T-helper 2 cell treated with Interferon-gamma antibody and Interleukin-4, amounts not matched to agents 100 ng/mL and 5 ng/mL, for 36 hours (primary cell): ENCODE data around the gene HNF4A. TPM values are rescaled to one million over a fixed set of nuclear protein-coding genes. Genes with fewer than 3 reads are reported as not detected.

Experiments used
- intact Hi-C: fragments of 100-400 bp; cut with micrococcal nuclease; formaldehyde crosslinking; loops from one replicate; pipeline ENCODE4 v1.15.1; 2023
- total RNA-seq: library from RNA; stranded (reverse); gene quantifications from 2 replicates; pipeline ENCODE4 v1.2.3, GENCODE V29; 2022

Gene HNF4A
- total RNA-seq, 1 donor from 2014 or later = not detected

GRCh38 chr20:44423480-44423879 lies 68.0 kb downstream of the HNF4A start:
- intact Hi-C loops = no loop called here

DNA sequence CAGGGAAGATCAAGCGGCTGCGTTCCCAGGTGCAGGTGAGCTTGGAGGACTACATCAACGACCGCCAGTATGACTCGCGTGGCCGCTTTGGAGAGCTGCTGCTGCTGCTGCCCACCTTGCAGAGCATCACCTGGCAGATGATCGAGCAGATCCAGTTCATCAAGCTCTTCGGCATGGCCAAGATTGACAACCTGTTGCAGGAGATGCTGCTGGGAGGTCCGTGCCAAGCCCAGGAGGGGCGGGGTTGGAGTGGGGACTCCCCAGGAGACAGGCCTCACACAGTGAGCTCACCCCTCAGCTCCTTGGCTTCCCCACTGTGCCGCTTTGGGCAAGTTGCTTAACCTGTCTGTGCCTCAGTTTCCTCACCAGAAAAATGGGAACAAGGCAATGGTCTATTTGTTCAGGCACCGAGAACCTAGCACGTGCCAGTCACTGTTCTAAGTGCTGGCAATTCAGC lies 68.6 kb downstream of the HNF4A start:
- intact Hi-C loops = no loop called here

GRCh38 chr20:44425923-44426322 lies 70.4 kb downstream of the HNF4A start:
- intact Hi-C loops = no loop called here

- intact Hi-C loops = no loop called here
Measured at GRCh38 chr20:44426879-44427790, 71.6 kb downstream of the HNF4A start.

DNA sequence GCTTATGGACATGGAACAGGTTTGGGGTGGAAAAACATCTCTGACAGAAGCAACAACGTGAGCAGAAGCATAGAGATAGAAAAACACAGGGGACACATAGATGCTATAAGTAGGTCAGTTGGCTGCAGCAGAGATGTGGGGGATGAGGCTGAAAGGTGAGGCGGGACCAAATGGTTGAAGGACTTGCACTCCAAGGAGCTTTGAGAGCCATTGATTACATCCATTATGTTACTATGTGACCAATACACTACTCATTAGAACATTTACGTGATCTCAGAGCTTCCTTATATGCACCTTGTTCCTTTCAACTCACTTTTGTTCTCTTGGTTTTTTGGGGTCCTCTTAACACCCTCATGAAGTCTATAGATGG lies 72.3 kb downstream of the HNF4A start:
- intact Hi-C loops = no loop called here

DNA sequence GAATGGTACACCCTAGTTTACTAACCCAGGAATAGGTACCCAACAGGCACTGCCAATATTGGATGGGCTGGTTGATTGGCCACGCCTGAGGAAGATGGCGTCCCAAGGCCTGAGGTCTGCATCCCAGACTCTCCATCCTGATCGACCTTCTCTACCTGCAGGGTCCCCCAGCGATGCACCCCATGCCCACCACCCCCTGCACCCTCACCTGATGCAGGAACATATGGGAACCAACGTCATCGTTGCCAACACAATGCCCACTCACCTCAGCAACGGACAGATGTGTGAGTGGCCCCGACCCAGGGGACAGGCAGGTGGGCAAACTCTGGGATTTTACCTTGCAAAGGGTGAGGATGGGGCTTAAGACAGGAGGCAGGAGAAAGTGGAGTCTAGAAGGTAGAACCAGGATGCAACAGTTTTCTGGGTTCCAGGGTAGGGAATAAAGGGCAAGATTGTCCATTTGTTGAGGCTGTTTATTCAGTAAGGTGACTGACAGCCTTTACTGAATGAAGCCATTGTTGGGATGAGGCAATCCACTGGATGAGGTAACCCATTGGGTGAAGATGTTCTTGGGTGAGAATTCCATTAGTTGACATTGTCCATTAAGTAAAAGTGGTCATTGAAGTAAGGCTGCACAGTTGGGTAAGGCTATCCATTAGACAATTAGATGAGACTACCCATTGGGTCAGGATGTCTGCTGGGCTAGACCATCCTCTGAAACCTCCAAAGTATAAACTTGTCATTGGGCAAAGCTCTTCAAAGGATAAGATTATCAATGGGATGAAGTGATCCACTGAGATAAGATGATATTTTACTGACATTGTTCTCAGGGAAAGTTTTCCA lies 72.9 kb downstream of the HNF4A start:
- intact Hi-C loops = no loop called here

DNA sequence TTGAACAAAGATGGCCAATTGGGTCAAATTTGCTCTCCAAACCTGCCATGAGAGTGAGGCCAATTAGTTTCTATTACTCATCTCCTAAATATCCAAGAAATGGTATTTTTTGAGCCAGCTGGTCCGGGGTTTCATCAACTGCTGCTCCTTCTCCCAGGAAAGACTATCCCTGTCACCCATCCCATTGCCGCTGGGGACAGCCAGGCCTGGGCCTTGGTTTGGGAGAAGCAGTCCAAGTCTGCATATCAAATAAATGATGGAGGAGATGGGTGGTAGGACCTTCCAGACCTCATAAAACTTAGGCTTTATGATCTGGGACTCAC lies 73.5 kb downstream of the HNF4A start:
- intact Hi-C loops = no loop called here

DNA sequence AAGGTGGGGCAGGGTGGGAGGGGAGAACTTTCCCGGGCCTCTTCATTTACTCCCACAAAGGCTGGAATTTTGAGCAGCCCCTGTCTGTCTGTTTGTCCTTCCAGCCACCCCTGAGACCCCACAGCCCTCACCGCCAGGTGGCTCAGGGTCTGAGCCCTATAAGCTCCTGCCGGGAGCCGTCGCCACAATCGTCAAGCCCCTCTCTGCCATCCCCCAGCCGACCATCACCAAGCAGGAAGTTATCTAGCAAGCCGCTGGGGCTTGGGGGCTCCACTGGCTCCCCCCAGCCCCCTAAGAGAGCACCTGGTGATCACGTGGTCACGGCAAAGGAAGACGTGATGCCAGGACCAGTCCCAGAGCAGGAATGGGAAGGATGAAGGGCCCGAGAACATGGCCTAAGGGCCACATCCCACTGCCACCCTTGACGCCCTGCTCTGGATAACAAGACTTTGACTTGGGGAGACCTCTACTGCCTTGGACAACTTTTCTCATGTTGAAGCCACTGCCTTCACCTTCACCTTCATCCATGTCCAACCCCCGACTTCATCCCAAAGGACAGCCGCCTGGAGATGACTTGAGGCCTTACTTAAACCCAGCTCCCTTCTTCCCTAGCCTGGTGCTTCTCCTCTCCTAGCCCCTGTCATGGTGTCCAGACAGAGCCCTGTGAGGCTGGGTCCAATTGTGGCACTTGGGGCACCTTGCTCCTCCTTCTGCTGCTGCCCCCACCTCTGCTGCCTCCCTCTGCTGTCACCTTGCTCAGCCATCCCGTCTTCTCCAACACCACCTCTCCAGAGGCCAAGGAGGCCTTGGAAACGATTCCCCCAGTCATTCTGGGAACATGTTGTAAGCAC lies 74.1 kb downstream of the HNF4A start:
- intact Hi-C loops = no loop called here

- intact Hi-C loops = no loop called here
Measured at GRCh38 chr20:44430270-44431065, 75.0 kb downstream of the HNF4A start.

DNA sequence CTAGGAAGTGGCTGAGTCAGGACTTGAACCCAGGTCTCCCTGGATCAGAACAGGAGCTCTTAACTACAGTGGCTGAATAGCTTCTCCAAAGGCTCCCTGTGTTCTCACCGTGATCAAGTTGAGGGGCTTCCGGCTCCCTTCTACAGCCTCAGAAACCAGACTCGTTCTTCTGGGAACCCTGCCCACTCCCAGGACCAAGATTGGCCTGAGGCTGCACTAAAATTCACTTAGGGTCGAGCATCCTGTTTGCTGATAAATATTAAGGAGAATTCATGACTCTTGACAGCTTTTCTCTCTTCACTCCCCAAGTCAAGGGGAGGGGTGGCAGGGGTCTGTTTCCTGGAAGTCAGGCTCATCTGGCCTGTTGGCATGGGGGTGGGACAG lies 75.6 kb downstream of the HNF4A start:
- intact Hi-C loops = no loop called here

DNA sequence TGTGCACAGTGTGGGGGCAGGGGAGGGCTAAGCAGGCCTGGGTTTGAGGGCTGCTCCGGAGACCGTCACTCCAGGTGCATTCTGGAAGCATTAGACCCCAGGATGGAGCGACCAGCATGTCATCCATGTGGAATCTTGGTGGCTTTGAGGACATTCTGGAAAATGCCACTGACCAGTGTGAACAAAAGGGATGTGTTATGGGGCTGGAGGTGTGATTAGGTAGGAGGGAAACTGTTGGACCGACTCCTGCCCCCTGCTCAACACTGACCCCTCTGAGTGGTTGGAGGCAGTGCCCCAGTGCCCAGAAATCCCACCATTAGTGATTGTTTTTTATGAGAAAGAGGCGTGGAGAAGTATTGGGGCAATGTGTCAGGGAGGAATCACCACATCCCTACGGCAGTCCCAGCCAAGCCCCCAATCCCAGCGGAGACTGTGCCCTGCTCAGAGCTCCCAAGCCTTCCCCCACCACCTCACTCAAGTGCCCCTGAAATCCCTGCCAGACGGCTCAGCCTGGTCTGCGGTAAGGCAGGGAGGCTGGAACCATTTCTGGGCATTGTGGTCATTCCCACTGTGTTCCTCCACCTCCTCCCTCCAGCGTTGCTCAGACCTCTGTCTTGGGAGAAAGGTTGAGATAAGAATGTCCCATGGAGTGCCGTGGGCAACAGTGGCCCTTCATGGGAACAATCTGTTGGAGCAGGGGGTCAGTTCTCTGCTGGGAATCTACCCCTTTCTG lies 76.2 kb downstream of the HNF4A start:
- intact Hi-C loops = no loop called here

- intact Hi-C loops = no loop called here
Measured at GRCh38 chr20:44432618-44433577, 77.4 kb downstream of the HNF4A start.

DNA sequence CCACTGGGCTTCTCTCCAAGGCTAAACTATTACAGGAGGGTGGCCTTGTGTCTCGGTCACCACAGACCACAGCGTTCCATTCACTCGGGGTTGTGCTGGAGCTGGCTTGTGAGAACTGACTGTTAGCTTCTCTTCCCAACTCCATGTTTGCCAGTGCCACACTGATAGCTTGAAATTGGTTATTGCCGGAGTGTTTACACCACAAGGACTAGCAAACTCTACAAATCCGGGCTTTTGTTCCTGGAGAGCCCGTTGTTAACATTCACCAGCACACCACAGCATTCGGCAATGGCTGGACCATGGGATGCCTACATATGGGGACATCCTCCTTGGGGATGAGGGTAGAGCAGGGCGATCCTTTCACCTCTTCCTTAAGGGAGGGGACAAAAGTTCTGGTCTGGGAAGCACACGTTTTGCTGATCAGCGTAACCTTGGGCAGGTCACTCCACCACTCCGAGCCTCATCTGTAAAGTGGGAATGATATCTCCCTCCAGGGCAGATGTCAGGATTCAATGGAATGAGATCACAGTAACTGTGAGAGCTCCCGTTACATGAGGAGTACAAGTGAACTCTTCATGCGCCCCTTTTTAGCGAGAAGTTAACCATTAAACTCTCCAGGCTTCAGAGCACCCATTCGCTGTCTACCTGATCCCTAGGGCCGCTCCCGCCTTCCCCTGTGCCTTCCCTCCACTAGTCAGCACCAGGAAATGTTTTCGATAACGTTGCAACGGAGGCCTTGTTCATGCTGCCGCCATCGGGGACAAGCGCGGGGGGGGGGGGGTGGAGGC lies 78.4 kb downstream of the HNF4A start:
- intact Hi-C loops = no loop called here

GRCh38 chr20:44435630-44436335 lies 80.3 kb downstream of the HNF4A start:
- intact Hi-C loops = no loop called here

DNA sequence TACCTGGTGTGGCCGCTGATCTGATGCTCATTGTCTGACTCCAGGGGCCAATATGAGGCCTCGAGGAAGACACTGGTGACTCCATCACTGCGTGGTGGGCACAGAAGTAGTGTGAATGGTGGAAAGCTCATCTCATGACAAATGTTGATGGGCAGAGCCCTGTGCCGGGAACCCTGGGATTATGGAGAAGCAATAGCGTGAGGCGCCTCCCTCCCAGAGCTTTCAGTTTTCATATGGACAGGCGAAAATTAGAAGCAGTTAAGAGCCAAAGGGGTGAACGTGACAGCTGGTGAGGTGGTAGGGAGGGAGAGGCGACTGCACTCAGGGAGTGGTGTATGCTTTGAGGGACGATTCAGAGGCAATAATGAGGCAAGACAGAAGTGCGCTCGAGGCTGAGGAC lies 80.9 kb downstream of the HNF4A start:
- intact Hi-C loops = no loop called here

DNA sequence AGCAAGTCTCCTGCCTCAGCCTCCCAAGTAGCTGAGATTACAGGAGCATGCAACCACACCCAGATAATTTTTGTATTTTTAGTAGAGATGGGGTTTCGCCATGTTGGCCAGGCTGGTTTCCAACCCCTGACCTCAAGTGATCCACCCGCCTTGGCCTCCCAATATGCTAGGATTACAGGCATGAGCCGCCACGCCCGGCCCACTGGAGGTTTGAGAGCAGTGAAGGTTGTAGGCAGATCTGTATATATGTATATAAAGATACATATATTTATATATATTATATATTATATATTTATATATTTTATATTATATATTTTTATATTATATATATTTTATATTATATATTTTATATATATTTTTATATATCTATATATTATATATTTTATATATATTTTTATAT lies 82.0 kb downstream of the HNF4A start:
- intact Hi-C loops = no loop called here

- intact Hi-C loops = no loop called here
Measured at GRCh38 chr20:44438782-44439181, 83.3 kb downstream of the HNF4A start.
